ENCODE measurements around the gene ZNF385D. TPM values are rescaled to one million over a fixed set of nuclear protein-coding genes. Genes with fewer than 3 reads are reported as not detected.

ZNF385D gene
- polyA plus RNA-seq, 1 donor (not counting 4 experiments of a cell fraction or from before 2014, with no cell fraction given): 0.46 TPM

- H3K4me2 ChIP-seq (ENCODE audit: control insufficient read depth, extremely low read depth, insufficient read depth, low read depth, low read length): no peak overlapping the region
- dilution Hi-C loops (cut with MboI; ENCODE audit: extremely low pct_ligation_motif_present, low sequenced_read_pairs): no loop called here
- FAIRE-seq: no peak
Observed at GRCh38 chr3:21766002-21766401, 15.0 kb upstream of the ZNF385D start.

GRCh38 chr3:21755896-21756295, 4.9 kb upstream of the ZNF385D start:
- H3K4me1 ChIP-seq (ENCODE audit: control insufficient read depth, extremely low read depth, insufficient read depth, low read length): no peaks in the 10 kb centered on the region
- no peak overlapping the region for H3K4me2 ChIP-seq (ENCODE audit: control insufficient read depth, extremely low read depth, insufficient read depth, low read depth, low read length)
- TF ChIP-seq CTCF (optimal IDR thresholded peaks at IDR 0.05 in 1 of 3, IDR thresholded peaks at IDR 0.05 in 1 of 3, conservative IDR thresholded peaks at IDR 0.05 in 1 of 3; ENCODE audit: extremely low read depth in 1 of 3, insufficient read depth in 2 of 3, low read length in 3 of 3): no peak
- TF ChIP-seq EZH2 (IDR thresholded peaks at IDR 0.05; ENCODE audit: low read length): no peak
- H4K20me1 ChIP-seq (ENCODE audit: control insufficient read depth, extremely low read depth, insufficient read depth, low read length): no peaks in the 10 kb centered on the region
- DNase-seq (ENCODE audit: low read depth, low spot score) (no peak), FAIRE-seq (no peak)
- no peak overlapping the region for H2AFZ ChIP-seq (ENCODE audit: control insufficient read depth, low read length)
- dilution Hi-C loops (cut with MboI; ENCODE audit: extremely low pct_ligation_motif_present, low sequenced_read_pairs): no loop called here
- no peaks in the 10 kb centered on the region for H3K36me3 ChIP-seq (ENCODE audit: control insufficient read depth in 2 of 2, extremely low read depth in 1 of 2, insufficient read depth in 2 of 2, low read length in 2 of 2)
- no peaks in the 10 kb centered on the region for H3K9me1 ChIP-seq (ENCODE audit: control insufficient read depth, extremely low read depth, insufficient read depth, low read length)
- no peak overlapping the region for H3K9ac ChIP-seq (ENCODE audit: control insufficient read depth, extremely low read depth, insufficient read depth, low read length)
- no peak overlapping the region for H3K27ac ChIP-seq (ENCODE audit: control insufficient read depth, insufficient read depth, low read length)
- H3K4me3 ChIP-seq (ENCODE audit: control insufficient read depth in 2 of 3, extremely low read depth in 1 of 3, insufficient read depth in 2 of 3, low read depth in 1 of 3, low read length in 3 of 3): no peak overlapping the region
- no peaks in the 10 kb centered on the region for H3K9me3 ChIP-seq (ENCODE audit: control insufficient read depth, low read depth, low read length)
- no peaks in the 10 kb centered on the region for H3K79me2 ChIP-seq (ENCODE audit: control insufficient read depth, insufficient read depth, low read length)
- no peaks in the 10 kb centered on the region for H3K27me3 ChIP-seq (ENCODE audit: control insufficient read depth, extremely low read depth, insufficient read depth, low read length)

More at GRCh38 chr3:21766002-21766401, 15.0 kb upstream of the ZNF385D start:
- H3K9me1 ChIP-seq (ENCODE audit: control insufficient read depth, extremely low read depth, insufficient read depth, low read length): no peaks in the 10 kb centered on the region
- no peaks in the 10 kb centered on the region for H3K4me1 ChIP-seq (ENCODE audit: control insufficient read depth, extremely low read depth, insufficient read depth, low read length)
- no peak overlapping the region for H3K27ac ChIP-seq (ENCODE audit: control insufficient read depth, insufficient read depth, low read length)
- H3K9me3 ChIP-seq (ENCODE audit: control insufficient read depth, low read depth, low read length): no peaks in the 10 kb centered on the region
- no peak overlapping the region for H3K4me3 ChIP-seq (ENCODE audit: control insufficient read depth in 2 of 3, extremely low read depth in 1 of 3, insufficient read depth in 2 of 3, low read depth in 1 of 3, low read length in 3 of 3)
- no peaks in the 10 kb centered on the region for H3K27me3 ChIP-seq (ENCODE audit: control insufficient read depth, extremely low read depth, insufficient read depth, low read length)
- no peak for DNase-seq (ENCODE audit: low read depth, low spot score)
- no peaks in the 10 kb centered on the region for H3K79me2 ChIP-seq (ENCODE audit: control insufficient read depth, insufficient read depth, low read length)
- TF ChIP-seq EZH2 (IDR thresholded peaks at IDR 0.05; ENCODE audit: low read length): no peak
- no peaks in the 10 kb centered on the region for H3K36me3 ChIP-seq (ENCODE audit: control insufficient read depth in 2 of 2, extremely low read depth in 1 of 2, insufficient read depth in 2 of 2, low read length in 2 of 2)
- H4K20me1 ChIP-seq (ENCODE audit: control insufficient read depth, extremely low read depth, insufficient read depth, low read length): no peaks in the 10 kb centered on the region
- no peak overlapping the region for H2AFZ ChIP-seq (ENCODE audit: control insufficient read depth, low read length)
- H3K9ac ChIP-seq (ENCODE audit: control insufficient read depth, extremely low read depth, insufficient read depth, low read length): no peak overlapping the region

- Histone ChIP-seq H3K4me1 (ENCODE audit: control insufficient read depth, extremely low read depth, insufficient read depth, low read length) (no peaks in the 10 kb centered on the region), H3K4me3 (ENCODE audit: control insufficient read depth in 2 of 3, extremely low read depth in 1 of 3, insufficient read depth in 2 of 3, low read depth in 1 of 3, low read length in 3 of 3) (no peak overlapping the region), H3K4me2 (ENCODE audit: control insufficient read depth, extremely low read depth, insufficient read depth, low read depth, low read length) (no peak overlapping the region), H3K9me3 (ENCODE audit: control insufficient read depth, low read depth, low read length) (no peaks in the 10 kb centered on the region), H3K27ac (ENCODE audit: control insufficient read depth, insufficient read depth, low read length) (no peak overlapping the region), H2AFZ (ENCODE audit: control insufficient read depth, low read length) (no peak overlapping the region), H4K20me1 (ENCODE audit: control insufficient read depth, extremely low read depth, insufficient read depth, low read length) (no peaks in the 10 kb centered on the region), H3K9me1 (ENCODE audit: control insufficient read depth, extremely low read depth, insufficient read depth, low read length) (no peaks in the 10 kb centered on the region), H3K36me3 (ENCODE audit: control insufficient read depth in 2 of 2, extremely low read depth in 1 of 2, insufficient read depth in 2 of 2, low read length in 2 of 2) (no peaks in the 10 kb centered on the region), H3K27me3 (ENCODE audit: control insufficient read depth, extremely low read depth, insufficient read depth, low read length) (no peaks in the 10 kb centered on the region), H3K9ac (ENCODE audit: control insufficient read depth, extremely low read depth, insufficient read depth, low read length) (no peak overlapping the region), H3K79me2 (ENCODE audit: control insufficient read depth, insufficient read depth, low read length) (no peaks in the 10 kb centered on the region)
- no peak for TF ChIP-seq EZH2 (IDR thresholded peaks at IDR 0.05; ENCODE audit: low read length)
- TF ChIP-seq CTCF (optimal IDR thresholded peaks at IDR 0.05 in 1 of 3, IDR thresholded peaks at IDR 0.05 in 1 of 3, conservative IDR thresholded peaks at IDR 0.05 in 1 of 3; ENCODE audit: extremely low read depth in 1 of 3, insufficient read depth in 2 of 3, low read length in 3 of 3): no peak
- DNase-seq (ENCODE audit: low read depth, low spot score): no peak
- FAIRE-seq: no peak
- dilution Hi-C loops (cut with MboI; ENCODE audit: extremely low pct_ligation_motif_present, low sequenced_read_pairs): no loop called here
Observed at GRCh38 chr3:21754839-21755238, 3.8 kb upstream of the ZNF385D start.

Data from keratinocyte (primary cell).